Right hindlimb (tissue), 1 donor: Measurements from ENCODE around the gene IFNK.

Experiments used
- DNase-seq: peaks from one replicate; pipeline ENCODE4 v3.0.0-alpha.2; 2018

The IFNK gene

GRCh38 chr9:27573634-27574590, 49.8 kb downstream of the IFNK start:
- DNase-seq = peak; percentile 94
